Measurements from ENCODE around the gene NTRK1. TPM values are rescaled to one million over a fixed set of nuclear protein-coding genes. Genes with fewer than 3 reads are reported as not detected.

NTRK1 gene
- total and polyA plus RNA-seq, 2 of the 4 experiments (the other 2 are of a cell fraction), result not detected

DNA sequence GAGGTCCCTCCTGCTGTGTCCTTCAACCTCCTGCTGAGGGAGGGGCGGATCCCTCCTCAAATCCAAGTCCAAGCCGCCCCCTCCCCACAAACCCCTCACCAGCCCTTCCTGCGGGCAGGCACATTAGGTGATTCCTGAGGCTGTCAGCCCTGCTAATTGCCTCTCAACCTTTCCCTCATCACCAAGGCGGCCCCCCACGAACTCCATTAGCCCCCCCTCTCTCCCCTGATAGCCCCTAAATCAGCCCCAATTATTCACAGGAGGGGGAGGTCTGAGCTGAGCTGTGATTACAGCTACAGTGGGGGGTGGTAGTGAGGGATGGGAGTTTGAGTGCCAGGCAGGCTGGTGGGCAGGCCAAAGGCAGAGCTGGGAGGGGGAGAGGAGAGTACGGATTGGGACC, 27.1 kb downstream of the NTRK1 start:
- 26% methylated on average over 3 of the region's 6 CpGs; no CpG with 5 or more reads in 1 of the 2 experiments for WGBS, 2 experiments (ENCODE audit: extremely low coverage in 2 of 2, insufficient read length in 1 of 2)
- Histone ChIP-seq H3K18ac (ENCODE audit: low read depth, low read length) (no peak overlapping the region), H4K5ac (ENCODE audit: low read depth, low read length) (no peak overlapping the region), H3K56ac (ENCODE audit: extremely low read depth, insufficient read depth, low read length) (no peak overlapping the region), H2AFZ (replicated peaks; ENCODE audit: low read length, poor library complexity) (no peak overlapping the region), H3K9ac (ENCODE audit: low read depth, low read length) (no peak overlapping the region), H3K9me1 (ENCODE audit: insufficient read depth, low read length) (no peaks in the 10 kb centered on the region), H3K23ac (ENCODE audit: low read depth, low read length) (no peak overlapping the region), H2BK15ac (ENCODE audit: low read depth, low read length) (no peak overlapping the region), H4K91ac (ENCODE audit: insufficient read depth, low read depth, low read length) (no peak overlapping the region), H2BK5ac (ENCODE audit: low read depth, low read length, poor library complexity, severe bottlenecking) (no peak overlapping the region), H3K4me2 (ENCODE audit: low read depth, low read length) (no peak overlapping the region), H4K20me1 (ENCODE audit: insufficient read depth, low read length) (no peaks in the 10 kb centered on the region), H2BK120ac (ENCODE audit: low read depth, low read length) (no peak overlapping the region), H4K8ac (ENCODE audit: low read depth in 2 of 2, low read length in 2 of 2) (no peak overlapping the region), H2BK20ac (ENCODE audit: low read depth, low read length) (no peak overlapping the region), H3K27ac (ENCODE audit: insufficient read depth, low read length) (no peak overlapping the region), H3K4me1 (ENCODE audit: control insufficient read depth, insufficient read depth, low read length) (no peaks in the 10 kb centered on the region), H2AK5ac (ENCODE audit: low read depth, low read length) (no peak overlapping the region), H3K4me3 (ENCODE audit: insufficient read depth, low read depth, low read length) (no peak overlapping the region), H2AK9ac (replicated peaks; ENCODE audit: low read depth, low read length, poor library complexity) (no peak overlapping the region), H3K27me3 (ENCODE audit: control insufficient read depth, insufficient read depth, low read length) (peaks cover 60% of the 10 kb centered on the region), H3K14ac (replicated peaks; ENCODE audit: low read depth, low read length) (no peak overlapping the region), H3K36me3 (ENCODE audit: control insufficient read depth, insufficient read depth, low read length) (no peaks in the 10 kb centered on the region), H3K79me1 (ENCODE audit: low read depth in 1 of 2, low read length in 2 of 2) (no peaks in the 10 kb centered on the region), H3K9me3 (ENCODE audit: control insufficient read depth, insufficient read depth, low read length) (no peaks in the 10 kb centered on the region), H3K4ac (ENCODE audit: low read depth, low read length) (no peak overlapping the region)
- ATAC-seq (ENCODE audit: low read depth), result no peak
- ChIA-PET CTCF (interaction anchor here (1.0 kb wide), 1 partner anchor 40 kb away, joined by 3 read pairs; no protein-coding TSS in a partner anchor), POLR2A (ENCODE audit: unreplicated experiment) (no interaction called here)
- BruUV-seq (replicated peaks), result no TSS peak
- dilution Hi-C loops (cut with HindIII; ENCODE audit: low sequenced_read_pairs, unreplicated experiment) (no loop called here), in situ Hi-C loops (cut with MboI; ENCODE audit: low sequenced_read_pairs) (loop anchor here (10.0 kb wide), 1 partner anchor 193 kb away; no protein-coding TSS in a partner anchor), intact Hi-C loops (cut with micrococcal nuclease) (no loop called here)
- TF ChIP-seq MAFK (IDR thresholded peaks at IDR 0.05; ENCODE audit: low read depth, low read length), result no peak
- TF ChIP-seq, protein P1, sequence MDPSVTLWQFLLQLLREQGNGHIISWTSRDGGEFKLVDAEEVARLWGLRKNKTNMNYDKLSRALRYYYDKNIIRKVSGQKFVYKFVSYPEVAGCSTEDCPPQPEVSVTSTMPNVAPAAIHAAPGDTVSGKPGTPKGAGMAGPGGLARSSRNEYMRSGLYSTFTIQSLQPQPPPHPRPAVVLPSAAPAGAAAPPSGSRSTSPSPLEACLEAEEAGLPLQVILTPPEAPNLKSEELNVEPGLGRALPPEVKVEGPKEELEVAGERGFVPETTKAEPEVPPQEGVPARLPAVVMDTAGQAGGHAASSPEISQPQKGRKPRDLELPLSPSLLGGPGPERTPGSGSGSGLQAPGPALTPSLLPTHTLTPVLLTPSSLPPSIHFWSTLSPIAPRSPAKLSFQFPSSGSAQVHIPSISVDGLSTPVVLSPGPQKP (IDR thresholded peaks at IDR 0.05; ENCODE audit: borderline replicate concordance, low read depth, low read length), result no peak
- DNase-seq, result no peak
